Measurements from ENCODE around the gene GSE1.

GRCh38 chr16:85624646-85625045 is 11.5 kb downstream of the GSE1 start:
- TF ChIP-seq CTCF (IDR thresholded peaks at IDR 0.05) = no peak
- TF ChIP-seq POLR2A (IDR thresholded peaks at IDR 0.05) = no peak
- no peak for TF ChIP-seq EP300 (IDR thresholded peaks at IDR 0.05)
- TF ChIP-seq POLR2AphosphoS5 (IDR thresholded peaks at IDR 0.05) = no peak
